Measurements from ENCODE around the gene SNX11. TPM values are rescaled to one million over a fixed set of nuclear protein-coding genes. Genes with fewer than 3 reads are reported as not detected.

The SNX11 gene
- total and polyA plus RNA-seq, 2 experiments from 2014 or later, result 11.6 to 19.3 TPM

GRCh38 chr17:48152289-48152688, 44.7 kb downstream of the SNX11 start:
- TF ChIP-seq CTCF (IDR thresholded peaks at IDR 0.05; ENCODE audit: low read depth, low read length), result no peak
- no peak for DNase-seq (ENCODE audit: low read depth in 1 of 2, low spot score in 1 of 2)
- Histone ChIP-seq H3K36me3 (no peaks in the 10 kb centered on the region), H3K4me3 (no peak overlapping the region), H3K27me3 (peaks cover 55% of the 10 kb centered on the region), H3K27ac (no peak overlapping the region), H3K4me1 (ENCODE audit: low read depth) (no peaks in the 10 kb centered on the region), H3K9me3 (ENCODE audit: low read depth) (no peaks in the 10 kb centered on the region)

GRCh38 chr17:48153691-48154358, 46.3 kb downstream of the SNX11 start:
- no peaks in the 10 kb centered on the region for H3K4me1 ChIP-seq (ENCODE audit: low read depth)
- DNase-seq (ENCODE audit: low read depth in 1 of 2, low spot score in 1 of 2), result peak; percentile 36 to 60
- H3K27ac ChIP-seq, result no peak overlapping the region
- no peak overlapping the region for H3K4me3 ChIP-seq
- H3K27me3 ChIP-seq, result peaks cover 40% of the 10 kb centered on the region
- no peaks in the 10 kb centered on the region for H3K36me3 ChIP-seq
- no peaks in the 10 kb centered on the region for H3K9me3 ChIP-seq (ENCODE audit: low read depth)
- TF ChIP-seq CTCF (IDR thresholded peaks at IDR 0.05; ENCODE audit: low read depth, low read length), result peak; percentile 60

GRCh38 chr17:48155889-48156611, 48.5 kb downstream of the SNX11 start:
- Histone ChIP-seq H3K9me3 (ENCODE audit: low read depth) (no peaks in the 10 kb centered on the region), H3K36me3 (no peaks in the 10 kb centered on the region), H3K27me3 (peaks cover 18% of the 10 kb centered on the region), H3K27ac (no peak overlapping the region), H3K4me3 (no peak overlapping the region), H3K4me1 (ENCODE audit: low read depth) (no peaks in the 10 kb centered on the region)
- no peak for TF ChIP-seq CTCF (IDR thresholded peaks at IDR 0.05; ENCODE audit: low read depth, low read length)
- no peak for DNase-seq (ENCODE audit: low read depth in 1 of 2, low spot score in 1 of 2)

- Histone ChIP-seq H3K4me3 (no peak overlapping the region), H3K27me3 (no peaks in the 10 kb centered on the region), H3K9me3 (ENCODE audit: low read depth) (no peaks in the 10 kb centered on the region), H3K4me1 (ENCODE audit: low read depth) (no peaks in the 10 kb centered on the region), H3K27ac (no peak overlapping the region), H3K36me3 (no peaks in the 10 kb centered on the region)
- no peak for TF ChIP-seq CTCF (IDR thresholded peaks at IDR 0.05; ENCODE audit: low read depth, low read length)
- no peak for DNase-seq (ENCODE audit: low read depth in 1 of 2, low spot score in 1 of 2)
These were observed 51.7 kb downstream of the SNX11 start for GRCh38 chr17:48159232-48159631.

- Histone ChIP-seq H3K9me3 (ENCODE audit: low read depth) (no peaks in the 10 kb centered on the region), H3K36me3 (no peaks in the 10 kb centered on the region), H3K4me3 (no peak overlapping the region), H3K4me1 (ENCODE audit: low read depth) (no peaks in the 10 kb centered on the region), H3K27ac (no peak overlapping the region), H3K27me3 (no peaks in the 10 kb centered on the region)
- DNase-seq (ENCODE audit: low read depth in 1 of 2, low spot score in 1 of 2), result no peak
- TF ChIP-seq CTCF (IDR thresholded peaks at IDR 0.05; ENCODE audit: low read depth, low read length), result no peak
These were observed 52.9 kb downstream of the SNX11 start for GRCh38 chr17:48160177-48161081.
